DOHH2 (cell line): Measurements from ENCODE around the gene CUL7.

Experiments
- CTCF ChIP-seq: fragments of 200-600 bp; sonication (generic); IDR thresholded peaks from one replicate; pipeline ENCODE4 v1.5.1; 2014; ENCODE audit warnings: antibody characterized with exemption, mild to moderate bottlenecking, low read depth, low read length; ENCODE audit not compliant: poor library complexity, severe bottlenecking
- EZH2phosphoT487 ChIP-seq: fragments of 200-600 bp; sonication (generic); IDR thresholded peaks from 2 replicates; pipeline ENCODE4 v1.6.1; 2017; ENCODE audit warnings: borderline replicate concordance, mild to moderate bottlenecking, antibody characterized with exemption, low read length, moderate library complexity, mixed read lengths

GRCh38 chr6:43090559-43090956 lies 36.9 kb upstream of the CUL7 start:
- TF ChIP-seq CTCF (no peak), EZH2phosphoT487 (no peak)
